Caco-2 (cell line): ENCODE results near the gene HINT3. TPM values are rescaled to one million over a fixed set of nuclear protein-coding genes. Genes with fewer than 3 reads are reported as not detected.

Experiments
- BruUV-seq: library from RNA; stranded (reverse); fragments of 400-500 nt; replicated peaks from 2 replicates; lab custom pipeline; 2021; lab: Mats Ljungman, UMichigan
- CTCF ChIA-PET: fragments of 300-600 bp; sonication (Branson Sonifier 250); formaldehyde crosslinking; loops from one replicate; lab custom pipeline; 2022; ENCODE audit warnings: antibody characterized with exemption; lab: Charles Lee
- POLR2A ChIA-PET: fragments of 300-600 bp; sonication (Branson Sonifier 250); formaldehyde crosslinking; loops from one replicate; lab custom pipeline; 2022; ENCODE audit warnings: antibody characterized with exemption; lab: Charles Lee
- DNase-seq, 2 experiments: peaks; one replicate each; pipeline versions ENCODE4 v3.0.0 to v3.0.0-alpha.2; 2020 to 2022
- H3K27me3 ChIP-seq: replicated peaks from 2 replicates; pipeline ENCODE4 v1.6.0; 2011; ENCODE audit warnings: low read length; ENCODE audit not compliant: control insufficient read depth, insufficient read depth
- H3K36me3 ChIP-seq: 2 replicates; pipeline ENCODE4 v1.5.1; 2011; ENCODE audit warnings: low read length; ENCODE audit not compliant: control insufficient read depth, insufficient read depth
- H3K4me1 ChIP-seq: fragments of 250-450 bp; sonication (Bioruptor Pico); 2 replicates; pipeline ENCODE4 v1.5.1; 2020; ENCODE audit warnings: mild to moderate bottlenecking
- H3K4me3 ChIP-seq: 2 replicates; pipeline ENCODE4 v1.5.1; 2011; ENCODE audit warnings: low read depth, mild to moderate bottlenecking, control low read depth, low read length
- H3K9me3 ChIP-seq: fragments of 250-450 bp; sonication (Bioruptor Pico); 2 replicates; pipeline ENCODE4 v1.5.1; 2020; ENCODE audit warnings: mild to moderate bottlenecking, moderate library complexity
- H3K27ac Mint-ChIP-seq: one replicate; pipeline ENCODE4 v1.8.0; 2022; ENCODE audit warnings: mixed read lengths; ENCODE audit not compliant: unreplicated experiment
- H3K27me3 Mint-ChIP-seq: one replicate; pipeline ENCODE4 v1.8.0; 2022; ENCODE audit warnings: mixed read lengths; ENCODE audit not compliant: insufficient read depth, unreplicated experiment
- H3K36me3 Mint-ChIP-seq: one replicate; pipeline ENCODE4 v1.8.0; 2022; ENCODE audit warnings: mild to moderate bottlenecking, mixed read lengths; ENCODE audit not compliant: insufficient read depth, unreplicated experiment
- H3K4me1 Mint-ChIP-seq: one replicate; pipeline ENCODE4 v1.8.0; 2022; ENCODE audit warnings: low read depth, mixed read lengths; ENCODE audit not compliant: unreplicated experiment
- H3K4me3 Mint-ChIP-seq: one replicate; pipeline ENCODE4 v1.8.0; 2022; ENCODE audit warnings: mild to moderate bottlenecking, moderate library complexity, mixed read lengths; ENCODE audit not compliant: unreplicated experiment
- H3K9me3 Mint-ChIP-seq: one replicate; pipeline ENCODE4 v1.8.0; 2022; ENCODE audit warnings: mixed read lengths; ENCODE audit not compliant: unreplicated experiment
- intact Hi-C: fragments of 100-400 bp; cut with micrococcal nuclease; formaldehyde crosslinking; loops from one replicate; pipeline ENCODE4 v1.10.0; 2022; ENCODE audit not compliant: unreplicated experiment
- total RNA-seq: library from RNA; stranded (reverse); gene quantifications from 2 replicates; pipeline ENCODE4 v1.2.3, GENCODE V29; 2022
- TF ChIP-seq, protein P1 (sequence below), 2 experiments: fragments of 200-600 bp in 1 of 2; IDR thresholded peaks; 1 replicate in 1 of 2; 2 replicates in 1 of 2; pipeline versions ENCODE4 v1.5.1 to v1.8.0; 2011 to 2022; ENCODE audit warnings: antibody characterized with exemption in 1 of 2, control low read depth in 1 of 2, inconsistent platforms in 1 of 2, low read depth in 1 of 2, low read length in 1 of 2, mild to moderate bottlenecking in 1 of 2, moderate library complexity in 1 of 2; ENCODE audit not compliant: insufficient read depth in 1 of 2, severe bottlenecking in 1 of 2, unreplicated experiment in 1 of 2

HINT3 gene
- total RNA-seq, 1 experiment from 2014 or later = 24.6 TPM

GRCh38 chr6:125954735-125955339 is 1.7 kb upstream of the HINT3 start:
- peaks cover 5% of the 10 kb centered on the region for H3K9me3 ChIP-seq
- H3K4me1 ChIP-seq = peaks cover 11% of the 10 kb centered on the region
- H3K4me3 Mint-ChIP-seq = no peak overlapping the region
- H3K4me1 Mint-ChIP-seq = peaks cover 24% of the 10 kb centered on the region
- no peaks in the 10 kb centered on the region for H3K27me3 Mint-ChIP-seq
- intact Hi-C loops = loop anchor here (5.0 kb wide), 2 partner anchors 98 to 643 kb away; no protein-coding TSS in a partner anchor
- H3K36me3 Mint-ChIP-seq = no peaks in the 10 kb centered on the region
- no peak for DNase-seq
- H3K9me3 Mint-ChIP-seq = peaks cover 17% of the 10 kb centered on the region
- no peaks in the 10 kb centered on the region for H3K27me3 ChIP-seq
- CTCF ChIA-PET = no interaction called here
- TF ChIP-seq, protein P1, sequence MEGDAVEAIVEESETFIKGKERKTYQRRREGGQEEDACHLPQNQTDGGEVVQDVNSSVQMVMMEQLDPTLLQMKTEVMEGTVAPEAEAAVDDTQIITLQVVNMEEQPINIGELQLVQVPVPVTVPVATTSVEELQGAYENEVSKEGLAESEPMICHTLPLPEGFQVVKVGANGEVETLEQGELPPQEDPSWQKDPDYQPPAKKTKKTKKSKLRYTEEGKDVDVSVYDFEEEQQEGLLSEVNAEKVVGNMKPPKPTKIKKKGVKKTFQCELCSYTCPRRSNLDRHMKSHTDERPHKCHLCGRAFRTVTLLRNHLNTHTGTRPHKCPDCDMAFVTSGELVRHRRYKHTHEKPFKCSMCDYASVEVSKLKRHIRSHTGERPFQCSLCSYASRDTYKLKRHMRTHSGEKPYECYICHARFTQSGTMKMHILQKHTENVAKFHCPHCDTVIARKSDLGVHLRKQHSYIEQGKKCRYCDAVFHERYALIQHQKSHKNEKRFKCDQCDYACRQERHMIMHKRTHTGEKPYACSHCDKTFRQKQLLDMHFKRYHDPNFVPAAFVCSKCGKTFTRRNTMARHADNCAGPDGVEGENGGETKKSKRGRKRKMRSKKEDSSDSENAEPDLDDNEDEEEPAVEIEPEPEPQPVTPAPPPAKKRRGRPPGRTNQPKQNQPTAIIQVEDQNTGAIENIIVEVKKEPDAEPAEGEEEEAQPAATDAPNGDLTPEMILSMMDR (IDR thresholded peaks at IDR 0.05; ENCODE audit: insufficient read depth in 1 of 2, low read depth in 1 of 2, low read length in 1 of 2, severe bottlenecking in 1 of 2, unreplicated experiment in 1 of 2) = no peak
- BruUV-seq = no TSS peak
- H3K36me3 ChIP-seq = no peaks in the 10 kb centered on the region
- POLR2A ChIA-PET = no interaction called here
- no peak overlapping the region for H3K27ac Mint-ChIP-seq
- H3K4me3 ChIP-seq = no peak overlapping the region

DNA sequence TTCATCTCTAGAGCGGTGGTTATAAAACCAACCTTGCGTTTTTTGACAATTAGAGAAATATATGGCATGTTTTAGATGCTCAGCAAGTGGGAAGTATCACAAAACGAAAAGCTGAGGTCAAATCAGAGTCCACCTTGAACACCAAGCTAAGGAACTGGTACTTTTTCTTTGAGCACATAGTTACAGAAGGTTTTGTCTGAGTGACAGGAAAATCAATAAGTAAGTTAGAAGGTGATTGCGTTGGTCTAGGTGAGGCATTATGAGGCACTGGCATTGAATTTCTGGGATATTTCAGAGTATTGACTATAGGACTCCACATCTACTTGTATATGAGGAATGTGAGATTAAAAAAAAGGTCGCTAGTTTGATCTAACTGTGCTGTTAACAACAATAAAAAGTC is 597 bp upstream of the HINT3 start:
- intact Hi-C loops = loop anchor here (1.0 to 5.0 kb wide), 8 partner anchors 10 to 644 kb away; partner anchors contain the start of gene NCOA7
- Mint-ChIP-seq H3K4me1 (peaks cover 22% of the 10 kb centered on the region), H3K27ac (peak overlapping the region; percentile 59), H3K9me3 (peaks cover 17% of the 10 kb centered on the region), H3K4me3 (no peak overlapping the region), H3K36me3 (no peaks in the 10 kb centered on the region), H3K27me3 (no peaks in the 10 kb centered on the region)
- DNase-seq = no peak
- TF ChIP-seq, protein P1 (IDR thresholded peaks at IDR 0.05; ENCODE audit: insufficient read depth in 1 of 2, low read depth in 1 of 2, low read length in 1 of 2, severe bottlenecking in 1 of 2, unreplicated experiment in 1 of 2) = no peak
- CTCF ChIA-PET = interaction anchor here (0.6 to 3.0 kb wide), 30 partner anchors 8 to 202 kb away, joined by 3 to 58 read pairs (median 5); partner anchors contain the start of genes NCOA7 and TRMT11
- peaks cover 5% of the 10 kb centered on the region for H3K9me3 ChIP-seq
- H3K36me3 ChIP-seq = no peaks in the 10 kb centered on the region
- peaks cover 7% of the 10 kb centered on the region for H3K4me1 ChIP-seq
- no peaks in the 10 kb centered on the region for H3K27me3 ChIP-seq
- POLR2A ChIA-PET = interaction anchor here (0.6 to 1.7 kb wide), 9 partner anchors 8 to 175 kb away, joined by 3 to 6 read pairs (median 5); partner anchors contain the start of genes NCOA7 and TRMT11
- BruUV-seq = TSS peak; percentile 95
- peak overlapping the region; percentile 99 for H3K4me3 ChIP-seq

GRCh38 chr6:125957391-125957693 is 772 bp downstream of the HINT3 start:
- Mint-ChIP-seq H3K36me3 (no peaks in the 10 kb centered on the region), H3K27ac (peak overlapping the region; percentile 59), H3K4me3 (no peak overlapping the region), H3K4me1 (peaks cover 8% of the 10 kb centered on the region), H3K9me3 (peaks cover 5% of the 10 kb centered on the region), H3K27me3 (no peaks in the 10 kb centered on the region)
- BruUV-seq = no TSS peak
- DNase-seq = no peak
- H3K4me3 ChIP-seq = peak overlapping the region; percentile 99
- no peaks in the 10 kb centered on the region for H3K36me3 ChIP-seq
- POLR2A ChIA-PET = interaction anchor here (1.0 to 1.7 kb wide), 4 partner anchors 9 to 85 kb away, joined by 4 to 6 read pairs (median 5); partner anchors contain the start of gene TRMT11
- no peaks in the 10 kb centered on the region for H3K27me3 ChIP-seq
- peaks cover 7% of the 10 kb centered on the region for H3K4me1 ChIP-seq
- CTCF ChIA-PET = interaction anchor here (1.1 to 3.0 kb wide), 6 partner anchors 12 to 167 kb away, joined by 3 to 58 read pairs (median 6); partner anchors contain the start of gene NCOA7
- TF ChIP-seq, protein P1 (IDR thresholded peaks at IDR 0.05; ENCODE audit: insufficient read depth in 1 of 2, low read depth in 1 of 2, low read length in 1 of 2, severe bottlenecking in 1 of 2, unreplicated experiment in 1 of 2) = no peak
- H3K9me3 ChIP-seq = peaks cover 5% of the 10 kb centered on the region
- intact Hi-C loops = loop anchor here (2.0 to 5.0 kb wide), 4 partner anchors 39 to 645 kb away; no protein-coding TSS in a partner anchor
